Measurements from ENCODE around the gene ADAM19.

ADAM19 gene

DNA sequence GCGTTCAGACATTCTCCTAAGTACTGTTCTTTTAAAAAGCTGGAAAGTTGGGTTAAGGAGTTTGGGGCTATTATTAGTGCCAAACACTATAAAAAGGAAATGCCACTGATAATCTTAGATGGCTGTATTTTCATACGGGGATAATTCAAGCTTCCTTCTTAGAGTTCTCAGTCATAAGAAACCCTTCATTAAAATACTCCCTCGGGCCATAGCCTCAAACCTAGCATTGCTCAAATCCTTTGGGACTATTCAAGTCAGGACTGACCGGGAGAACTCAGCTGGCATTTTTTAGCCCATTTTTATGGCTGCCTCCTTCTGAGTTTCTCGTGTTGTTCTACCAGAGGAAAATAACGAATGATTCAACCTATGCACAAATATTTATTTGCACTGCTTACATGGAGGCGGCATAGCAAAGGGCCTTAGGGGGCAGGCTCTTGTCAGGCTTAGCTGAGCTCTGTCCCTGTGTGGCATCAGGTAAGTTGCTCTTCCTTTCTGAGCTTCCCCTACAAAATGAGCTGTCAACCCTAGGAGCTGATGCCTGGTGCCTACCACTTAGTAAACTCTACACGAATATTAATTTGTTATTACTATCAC lies 33.5 kb upstream of the ADAM19 start:
- no peak overlapping the region for H2AFZ ChIP-seq (ENCODE audit: low read length, unreplicated experiment)

DNA sequence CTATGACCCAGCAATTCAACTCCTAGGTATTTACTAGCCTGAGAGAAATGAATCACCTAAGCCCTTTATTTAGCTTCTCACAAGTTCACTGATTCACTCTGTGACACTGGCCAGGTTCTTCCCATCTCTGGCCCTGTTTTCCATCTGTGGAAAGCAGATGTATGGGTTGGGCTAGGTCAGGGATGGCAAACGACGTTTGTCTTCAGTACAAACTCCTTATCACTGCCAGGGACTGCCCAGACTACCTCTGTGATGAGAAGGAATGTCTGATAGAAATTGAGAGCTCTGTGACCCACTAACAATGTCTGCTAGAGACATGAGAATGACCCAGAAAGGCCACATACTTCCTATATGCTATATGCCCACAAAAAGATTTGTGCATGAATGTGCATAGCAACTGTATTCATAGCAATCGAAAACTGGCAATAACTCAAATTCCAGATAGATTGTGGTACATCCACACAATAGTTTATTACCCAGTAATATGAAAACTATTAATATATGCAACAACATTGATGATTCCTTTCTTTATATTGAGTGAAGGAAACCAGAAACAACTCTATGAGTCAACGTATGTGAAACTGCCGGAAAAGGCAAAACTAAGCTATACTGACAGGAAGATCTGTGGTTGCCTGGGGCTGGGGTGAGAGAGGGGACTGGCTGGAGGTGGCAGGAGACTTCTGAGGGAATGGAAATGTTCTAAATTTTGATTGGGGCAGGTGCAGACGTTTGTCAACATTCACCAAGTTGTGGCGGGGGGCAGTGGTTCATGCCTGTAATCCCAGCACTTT lies 32.0 kb upstream of the ADAM19 start:
- peak overlapping the region; percentile 79 for H3K27ac ChIP-seq (ENCODE audit: low read depth, low read length)
- H3K36me3 ChIP-seq (ENCODE audit: insufficient read depth, low read length) = no peaks in the 10 kb centered on the region
- peak overlapping the region; percentile 61 for H2AFZ ChIP-seq (ENCODE audit: low read length, unreplicated experiment)
- no peaks in the 10 kb centered on the region for H3K27me3 ChIP-seq (ENCODE audit: insufficient read depth, low read length)
- peaks cover 33% of the 10 kb centered on the region for H3K4me1 ChIP-seq (ENCODE audit: control insufficient read depth, insufficient read depth, low read length, unreplicated experiment)
- no peak overlapping the region for H3K4me3 ChIP-seq (ENCODE audit: low read depth, low read length)
- H3K79me2 ChIP-seq (ENCODE audit: control insufficient read depth, insufficient read depth, low read length, unreplicated experiment) = no peaks in the 10 kb centered on the region

More for the DNA sequence above, 33.5 kb upstream of the ADAM19 start:
- no peaks in the 10 kb centered on the region for H3K36me3 ChIP-seq (ENCODE audit: insufficient read depth, low read length)
- no peak overlapping the region for H3K27ac ChIP-seq (ENCODE audit: low read depth, low read length)
- no peaks in the 10 kb centered on the region for H3K27me3 ChIP-seq (ENCODE audit: insufficient read depth, low read length)
- peaks cover 18% of the 10 kb centered on the region for H3K4me1 ChIP-seq (ENCODE audit: control insufficient read depth, insufficient read depth, low read length, unreplicated experiment)
- no peaks in the 10 kb centered on the region for H3K79me2 ChIP-seq (ENCODE audit: control insufficient read depth, insufficient read depth, low read length, unreplicated experiment)
- no peak overlapping the region for H3K4me3 ChIP-seq (ENCODE audit: low read depth, low read length)

DNA sequence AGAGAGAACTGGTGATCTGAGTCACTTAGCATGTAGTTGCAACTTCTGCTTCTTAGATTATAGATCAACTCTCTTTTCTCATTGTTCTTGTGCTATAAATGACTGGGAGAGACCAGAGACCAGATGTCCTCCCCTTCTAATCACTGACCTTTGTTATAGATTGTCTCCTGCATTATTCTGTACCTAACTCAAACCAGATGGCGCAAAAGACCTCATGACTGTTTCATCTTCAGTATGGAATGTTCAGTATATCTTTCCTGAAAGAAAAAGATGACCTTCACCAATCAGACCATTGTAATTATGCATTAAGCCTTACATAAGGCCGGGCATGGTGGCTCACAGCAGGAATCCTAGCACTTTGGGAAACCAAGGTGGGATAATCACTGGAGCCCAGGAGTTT lies 30.5 kb upstream of the ADAM19 start:
- no peaks in the 10 kb centered on the region for H3K36me3 ChIP-seq (ENCODE audit: insufficient read depth, low read length)
- H2AFZ ChIP-seq (ENCODE audit: low read length, unreplicated experiment) = no peak overlapping the region
- H3K4me3 ChIP-seq (ENCODE audit: low read depth, low read length) = no peak overlapping the region
- H3K27ac ChIP-seq (ENCODE audit: low read depth, low read length) = no peak overlapping the region
- no peaks in the 10 kb centered on the region for H3K79me2 ChIP-seq (ENCODE audit: control insufficient read depth, insufficient read depth, low read length, unreplicated experiment)
- H3K27me3 ChIP-seq (ENCODE audit: insufficient read depth, low read length) = no peaks in the 10 kb centered on the region
- H3K4me1 ChIP-seq (ENCODE audit: control insufficient read depth, insufficient read depth, low read length, unreplicated experiment) = peaks cover 38% of the 10 kb centered on the region

DNA sequence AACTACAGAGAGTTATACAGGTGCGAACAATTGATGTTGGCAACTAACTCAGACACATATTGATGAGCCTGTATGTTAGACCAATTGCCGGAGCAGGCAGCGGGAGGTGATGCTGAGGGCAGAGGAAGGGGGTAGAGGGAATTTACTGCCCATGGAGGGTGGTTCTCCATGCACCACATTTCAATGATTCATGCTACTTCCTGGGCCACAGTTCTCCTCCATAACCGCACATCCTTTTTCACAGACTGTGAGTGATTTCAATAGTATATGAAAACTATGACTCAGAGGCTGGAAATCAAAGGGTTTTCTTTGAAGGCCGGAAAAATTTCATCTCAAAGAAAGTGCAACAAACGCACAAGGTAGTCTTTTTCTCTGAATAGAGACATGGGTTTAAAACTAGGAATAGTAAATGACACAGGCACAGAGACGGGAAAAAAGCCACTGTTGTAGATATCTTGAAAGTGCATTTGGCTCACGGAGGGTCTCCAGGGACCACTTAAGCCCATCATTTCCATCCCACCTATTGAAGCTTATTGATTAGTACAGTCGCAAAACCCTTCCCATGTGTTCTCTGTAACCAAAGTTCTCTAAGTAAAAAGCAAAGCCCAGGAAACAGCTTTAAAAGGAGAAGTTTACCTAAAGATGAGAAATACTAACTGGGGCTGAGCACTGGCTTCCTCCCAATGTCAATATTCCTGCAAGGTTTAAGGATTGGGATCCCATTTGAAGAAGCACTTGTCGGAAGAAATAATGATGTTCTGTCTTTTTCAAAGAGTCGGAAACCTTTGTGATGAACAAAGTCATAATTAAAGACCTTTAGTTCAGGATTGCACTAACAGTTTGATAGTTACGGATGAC lies 28.0 kb upstream of the ADAM19 start:
- Histone ChIP-seq H3K4me1 (ENCODE audit: control insufficient read depth, insufficient read depth, low read length, unreplicated experiment) (peaks cover 38% of the 10 kb centered on the region), H3K4me3 (ENCODE audit: low read depth, low read length) (peak overlapping the region; percentile 52; the same call in 1 of the 2 replicates), H3K27ac (ENCODE audit: low read depth, low read length) (peak overlapping the region; percentile 86), H3K36me3 (ENCODE audit: insufficient read depth, low read length) (no peaks in the 10 kb centered on the region), H3K27me3 (ENCODE audit: insufficient read depth, low read length) (no peaks in the 10 kb centered on the region), H3K79me2 (ENCODE audit: control insufficient read depth, insufficient read depth, low read length, unreplicated experiment) (no peaks in the 10 kb centered on the region), H2AFZ (ENCODE audit: low read length, unreplicated experiment) (peak overlapping the region; percentile 5)

DNA sequence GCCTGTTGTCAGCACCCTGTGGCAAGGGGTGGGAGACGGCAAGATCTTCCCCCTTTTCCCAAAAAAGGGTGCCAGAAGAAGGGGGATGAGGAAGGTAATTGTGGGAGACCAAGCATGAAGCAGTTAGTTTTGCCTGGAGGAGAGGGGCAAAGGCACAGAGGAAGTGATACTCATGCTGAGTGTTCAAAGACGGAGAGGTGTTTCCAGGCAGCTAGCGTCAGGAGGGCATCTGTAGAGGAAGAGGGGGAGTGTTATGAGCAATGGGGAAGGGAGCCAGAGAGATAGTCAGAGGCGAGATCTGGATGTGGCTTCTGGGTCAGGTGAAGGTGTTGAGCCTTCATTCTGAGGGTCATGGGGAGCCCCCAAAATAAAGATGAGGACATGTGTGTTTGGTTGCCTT lies 26.9 kb upstream of the ADAM19 start:
- Histone ChIP-seq H2AFZ (ENCODE audit: low read length, unreplicated experiment) (peak overlapping the region; percentile 11), H3K27me3 (ENCODE audit: insufficient read depth, low read length) (no peaks in the 10 kb centered on the region), H3K4me3 (ENCODE audit: low read depth, low read length) (no peak overlapping the region), H3K27ac (ENCODE audit: low read depth, low read length) (peak overlapping the region; percentile 86), H3K79me2 (ENCODE audit: control insufficient read depth, insufficient read depth, low read length, unreplicated experiment) (no peaks in the 10 kb centered on the region), H3K36me3 (ENCODE audit: insufficient read depth, low read length) (no peaks in the 10 kb centered on the region), H3K4me1 (ENCODE audit: control insufficient read depth, insufficient read depth, low read length, unreplicated experiment) (peaks cover 32% of the 10 kb centered on the region)

DNA sequence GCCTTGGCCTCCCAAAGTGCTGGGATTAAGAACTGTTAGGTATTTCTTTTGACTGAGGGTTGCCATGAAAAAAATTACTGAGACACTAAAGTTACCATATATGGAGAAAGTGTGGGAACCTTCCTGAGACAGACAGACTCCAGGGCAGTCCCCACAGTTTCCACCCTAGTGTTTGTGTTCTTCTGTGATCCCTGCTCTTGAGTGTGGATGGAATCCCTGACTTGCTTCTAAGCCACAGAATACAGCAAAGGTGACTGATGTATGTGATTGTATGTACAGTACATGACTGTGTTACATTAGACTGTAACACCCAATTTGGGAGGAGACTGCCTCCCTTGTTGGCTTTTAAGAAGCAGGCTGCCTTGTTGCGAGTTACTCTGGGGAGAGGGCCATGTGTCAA lies 24.7 kb upstream of the ADAM19 start:
- Histone ChIP-seq H3K27ac (ENCODE audit: low read depth, low read length) (no peak overlapping the region), H3K27me3 (ENCODE audit: insufficient read depth, low read length) (no peaks in the 10 kb centered on the region), H3K79me2 (ENCODE audit: control insufficient read depth, insufficient read depth, low read length, unreplicated experiment) (no peaks in the 10 kb centered on the region), H3K36me3 (ENCODE audit: insufficient read depth, low read length) (no peaks in the 10 kb centered on the region), H3K4me3 (ENCODE audit: low read depth, low read length) (no peak overlapping the region), H3K4me1 (ENCODE audit: control insufficient read depth, insufficient read depth, low read length, unreplicated experiment) (peaks cover 19% of the 10 kb centered on the region), H2AFZ (ENCODE audit: low read length, unreplicated experiment) (no peak overlapping the region)

DNA sequence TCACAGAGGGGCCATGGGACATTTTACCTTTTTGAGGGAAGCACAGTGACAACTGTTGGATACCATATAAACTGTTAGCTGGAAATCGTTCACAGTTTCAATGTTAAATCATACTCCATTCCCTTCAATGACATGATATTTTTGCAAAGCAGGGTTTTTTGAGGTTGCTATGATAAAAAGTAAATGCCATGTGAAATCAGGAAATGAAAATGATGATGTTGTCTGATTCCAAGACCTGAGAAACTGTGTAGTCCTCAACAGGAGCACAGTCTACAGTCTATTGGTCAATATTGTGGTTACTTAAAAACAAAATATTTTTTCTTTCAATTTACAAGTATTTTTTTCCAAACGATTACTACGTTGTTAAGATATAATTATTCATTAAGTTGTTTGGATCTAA lies 24.0 kb upstream of the ADAM19 start:
- Histone ChIP-seq H3K36me3 (ENCODE audit: insufficient read depth, low read length) (no peaks in the 10 kb centered on the region), H3K79me2 (ENCODE audit: control insufficient read depth, insufficient read depth, low read length, unreplicated experiment) (no peaks in the 10 kb centered on the region), H3K4me3 (ENCODE audit: low read depth, low read length) (no peak overlapping the region), H3K4me1 (ENCODE audit: control insufficient read depth, insufficient read depth, low read length, unreplicated experiment) (peaks cover 19% of the 10 kb centered on the region), H3K27ac (ENCODE audit: low read depth, low read length) (no peak overlapping the region), H3K27me3 (ENCODE audit: insufficient read depth, low read length) (no peaks in the 10 kb centered on the region), H2AFZ (ENCODE audit: low read length, unreplicated experiment) (no peak overlapping the region)

DNA sequence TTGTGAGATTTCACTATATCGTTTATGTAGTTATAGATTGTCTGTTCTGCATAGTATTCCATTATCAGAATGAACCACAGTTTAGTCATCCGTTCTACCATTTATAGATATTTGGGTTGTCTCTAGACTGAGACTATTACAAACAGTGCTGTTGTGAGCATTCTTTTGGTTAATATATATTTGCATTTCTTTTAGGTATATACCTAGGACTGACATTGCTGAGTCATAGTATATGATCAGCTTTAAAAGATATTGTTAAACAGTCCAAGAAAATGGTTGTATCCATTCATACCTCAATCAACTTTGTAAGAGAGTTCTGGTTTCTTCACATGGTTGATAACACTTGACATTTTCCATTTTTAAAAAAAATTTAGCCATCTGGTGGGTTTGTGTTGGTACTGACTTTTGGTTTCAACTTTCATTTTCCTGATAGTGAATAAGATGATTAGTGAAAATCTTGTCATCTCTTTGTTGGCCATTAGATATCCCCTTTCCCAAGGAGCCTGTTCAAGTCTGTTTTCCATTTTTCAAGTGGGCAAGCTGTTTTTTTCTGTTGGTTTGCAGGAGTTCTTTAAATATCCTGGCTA lies 22.9 kb upstream of the ADAM19 start:
- no peak overlapping the region for H3K27ac ChIP-seq (ENCODE audit: low read depth, low read length)
- no peak overlapping the region for H2AFZ ChIP-seq (ENCODE audit: low read length, unreplicated experiment)
- no peaks in the 10 kb centered on the region for H3K27me3 ChIP-seq (ENCODE audit: insufficient read depth, low read length)
- no peaks in the 10 kb centered on the region for H3K36me3 ChIP-seq (ENCODE audit: insufficient read depth, low read length)
- peaks cover 13% of the 10 kb centered on the region for H3K4me1 ChIP-seq (ENCODE audit: control insufficient read depth, insufficient read depth, low read length, unreplicated experiment)
- no peaks in the 10 kb centered on the region for H3K79me2 ChIP-seq (ENCODE audit: control insufficient read depth, insufficient read depth, low read length, unreplicated experiment)
- H3K4me3 ChIP-seq (ENCODE audit: low read depth, low read length) = no peak overlapping the region

DNA sequence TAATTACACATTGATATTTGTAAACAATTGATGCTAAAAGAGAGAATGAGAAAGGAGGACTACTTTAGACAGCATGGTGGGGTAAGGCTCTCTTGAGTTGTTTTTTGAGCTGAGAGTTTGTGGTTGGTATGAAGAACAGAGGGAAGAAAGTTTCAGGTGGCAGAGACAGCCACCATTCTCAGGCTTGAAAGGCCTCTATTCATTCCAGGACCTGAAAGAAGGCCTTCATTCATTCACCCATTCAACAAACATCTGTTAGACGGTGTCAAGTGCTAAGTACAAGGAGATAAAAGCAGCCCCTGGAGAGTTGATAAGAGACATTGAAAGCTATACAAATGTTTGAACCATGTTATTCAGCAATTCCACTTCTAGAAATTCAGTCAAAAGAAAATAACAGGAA lies 21.7 kb upstream of the ADAM19 start:
- no peaks in the 10 kb centered on the region for H3K36me3 ChIP-seq (ENCODE audit: insufficient read depth, low read length)
- H2AFZ ChIP-seq (ENCODE audit: low read length, unreplicated experiment) = no peak overlapping the region
- H3K4me3 ChIP-seq (ENCODE audit: low read depth, low read length) = no peak overlapping the region
- no peak overlapping the region for H3K27ac ChIP-seq (ENCODE audit: low read depth, low read length)
- H3K4me1 ChIP-seq (ENCODE audit: control insufficient read depth, insufficient read depth, low read length, unreplicated experiment) = peaks cover 7% of the 10 kb centered on the region
- no peaks in the 10 kb centered on the region for H3K27me3 ChIP-seq (ENCODE audit: insufficient read depth, low read length)
- no peaks in the 10 kb centered on the region for H3K79me2 ChIP-seq (ENCODE audit: control insufficient read depth, insufficient read depth, low read length, unreplicated experiment)

DNA sequence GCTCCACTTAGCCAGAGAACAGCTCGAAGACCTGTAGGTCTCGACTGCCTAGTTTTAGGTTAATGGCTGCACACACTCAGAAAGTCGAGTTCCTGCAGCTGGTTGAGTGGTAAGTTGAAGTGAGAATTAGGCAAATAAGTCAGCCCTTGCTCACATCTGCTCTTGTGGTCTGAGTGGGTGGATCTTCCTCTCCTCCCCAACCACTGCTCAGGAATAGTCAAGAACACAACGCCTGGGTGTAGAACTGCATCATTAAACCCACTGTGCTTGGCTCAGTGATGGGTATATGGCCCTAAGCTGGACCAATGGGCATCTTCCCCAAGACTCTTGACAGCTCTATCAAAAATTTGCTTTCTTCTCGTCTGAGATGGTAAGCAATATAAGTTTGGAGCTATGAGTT lies 20.9 kb upstream of the ADAM19 start:
- H3K36me3 ChIP-seq (ENCODE audit: insufficient read depth, low read length) = no peaks in the 10 kb centered on the region
- H3K4me1 ChIP-seq (ENCODE audit: control insufficient read depth, insufficient read depth, low read length, unreplicated experiment) = peaks cover 5% of the 10 kb centered on the region
- no peak overlapping the region for H3K4me3 ChIP-seq (ENCODE audit: low read depth, low read length)
- H2AFZ ChIP-seq (ENCODE audit: low read length, unreplicated experiment) = no peak overlapping the region
- H3K27me3 ChIP-seq (ENCODE audit: insufficient read depth, low read length) = no peaks in the 10 kb centered on the region
- H3K27ac ChIP-seq (ENCODE audit: low read depth, low read length) = no peak overlapping the region
- H3K79me2 ChIP-seq (ENCODE audit: control insufficient read depth, insufficient read depth, low read length, unreplicated experiment) = no peaks in the 10 kb centered on the region

All from ACC112 (cell line).